ENCODE measurements around the gene DDX55.

- TF ChIP-seq POLR2AphosphoS5 (IDR thresholded peaks at IDR 0.05; ENCODE audit: borderline replicate concordance, low read depth, low read length) = peak; percentile 98
- TF ChIP-seq EZH2 (IDR thresholded peaks at IDR 0.05) = no peak
These were observed at the start of gene DDX55 for GRCh38 chr12:123601602-123602489.

All from SK-N-MC (cell line).